HG02973 (cell line): ENCODE measurements around the gene YPEL3.
A peak's percentile ranks its signal among the peaks of the same experiment; 100 is the strongest.

ENCODE experiments used
- ATAC-seq: cut with Tn5 transposase; IDR thresholded peaks from one replicate; pipeline ENCODE4 v1.9.1; 2021; ENCODE audit warnings: moderate library complexity; ENCODE audit not compliant: unreplicated experiment

YPEL3 gene

DNA sequence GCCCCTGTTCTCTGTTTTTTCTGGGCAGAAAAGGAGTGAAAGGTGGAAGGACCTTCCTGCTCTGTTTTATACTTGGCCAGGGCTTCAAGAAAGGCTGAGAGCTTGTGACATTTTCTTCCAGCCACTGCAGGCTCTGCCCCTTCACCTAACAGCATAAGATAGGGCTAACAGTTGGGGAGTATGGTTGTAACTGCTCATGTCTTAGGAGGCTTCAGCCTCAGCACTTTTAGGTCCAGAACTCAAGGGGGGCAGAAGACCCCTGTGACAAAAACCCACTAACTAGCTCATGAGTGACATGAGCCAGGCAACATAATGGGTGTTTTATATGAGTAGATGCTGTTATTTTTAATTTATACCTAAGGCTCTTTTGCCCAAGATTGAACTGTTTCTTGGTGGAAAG lies 25.5 kb downstream of the YPEL3 start:
- no peak for ATAC-seq

DNA sequence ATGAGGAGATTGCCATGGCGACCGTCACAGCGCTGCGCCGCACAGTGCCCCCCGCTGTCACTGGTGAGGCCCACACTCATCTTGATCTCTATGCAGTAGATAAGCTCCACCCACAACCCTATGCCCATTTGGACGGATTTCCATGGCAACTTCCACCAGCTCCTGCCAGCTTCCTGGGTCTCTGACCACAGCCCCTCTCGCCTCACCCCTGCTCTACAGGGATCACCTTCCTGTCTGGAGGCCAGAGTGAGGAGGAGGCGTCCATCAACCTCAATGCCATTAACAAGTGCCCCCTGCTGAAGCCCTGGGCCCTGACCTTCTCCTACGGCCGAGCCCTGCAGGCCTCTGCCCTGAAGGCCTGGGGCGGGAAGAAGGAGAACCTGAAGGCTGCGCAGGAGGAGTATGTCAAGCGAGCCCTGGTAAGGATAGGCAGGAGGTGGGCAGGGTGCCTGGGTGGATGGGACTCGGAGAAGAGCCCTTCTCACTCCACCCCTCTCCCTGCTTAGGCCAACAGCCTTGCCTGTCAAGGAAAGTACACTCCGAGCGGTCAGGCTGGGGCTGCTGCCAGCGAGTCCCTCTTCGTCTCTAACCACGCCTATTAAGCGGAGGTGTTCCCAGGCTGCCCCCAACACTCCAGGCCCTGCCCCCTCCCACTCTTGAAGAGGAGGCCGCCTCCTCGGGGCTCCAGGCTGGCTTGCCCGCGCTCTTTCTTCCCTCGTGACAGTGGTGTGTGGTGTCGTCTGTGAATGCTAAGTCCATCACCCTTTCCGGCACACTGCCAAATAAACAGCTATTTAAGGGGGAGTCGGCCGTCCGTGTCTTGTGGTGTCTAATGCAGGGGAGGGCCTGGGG lies 26.2 kb downstream of the YPEL3 start:
- no peak for ATAC-seq

DNA sequence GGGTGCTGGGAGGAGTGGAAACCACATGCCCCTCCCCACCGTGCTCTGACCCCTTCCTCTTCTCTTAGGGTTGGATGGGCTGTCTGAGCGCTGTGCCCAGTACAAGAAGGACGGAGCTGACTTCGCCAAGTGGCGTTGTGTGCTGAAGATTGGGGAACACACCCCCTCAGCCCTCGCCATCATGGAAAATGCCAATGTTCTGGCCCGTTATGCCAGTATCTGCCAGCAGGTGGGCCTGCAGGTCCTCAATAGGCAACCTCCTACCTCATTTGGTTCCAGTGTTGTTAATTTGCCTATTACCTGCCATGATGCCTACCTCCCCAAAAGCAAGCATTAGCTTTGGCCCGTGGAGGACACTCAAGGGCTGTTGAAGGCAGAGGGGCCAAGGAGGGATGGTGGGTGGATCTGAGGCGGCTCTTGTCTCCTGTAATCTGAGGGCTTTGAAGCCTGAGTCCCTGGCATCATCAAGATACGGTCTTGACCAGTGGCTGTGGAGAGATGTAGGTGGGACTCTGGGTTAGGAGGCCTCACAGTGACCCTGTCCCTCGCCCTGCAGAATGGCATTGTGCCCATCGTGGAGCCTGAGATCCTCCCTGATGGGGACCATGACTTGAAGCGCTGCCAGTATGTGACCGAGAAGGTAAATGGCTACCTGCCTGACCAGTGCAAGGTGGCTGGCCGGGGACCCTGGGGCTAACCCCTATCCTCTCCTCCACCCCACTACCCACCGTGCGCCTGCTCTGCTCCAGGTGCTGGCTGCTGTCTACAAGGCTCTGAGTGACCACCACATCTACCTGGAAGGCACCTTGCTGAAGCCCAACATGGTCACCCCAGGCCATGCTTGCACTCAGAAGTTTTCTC lies 27.0 kb downstream of the YPEL3 start:
- no peak for ATAC-seq

DNA sequence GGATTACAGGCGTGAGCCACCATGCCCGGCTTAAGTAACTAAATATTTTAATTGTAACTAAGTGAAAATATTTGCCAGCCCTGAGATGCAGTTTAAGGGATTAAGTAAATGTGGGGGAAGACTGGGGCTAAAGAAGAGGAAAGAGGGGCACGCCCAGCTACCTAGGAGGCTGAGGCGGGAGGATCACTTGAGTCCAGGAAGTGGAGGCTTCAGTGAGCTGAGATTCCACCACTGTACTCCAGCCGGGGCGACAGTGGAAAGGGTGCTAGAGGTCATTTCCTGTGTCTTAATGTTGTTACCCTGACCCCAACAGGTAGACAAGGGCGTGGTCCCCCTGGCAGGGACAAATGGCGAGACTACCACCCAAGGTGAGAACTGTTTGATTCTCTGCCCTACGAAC lies 27.7 kb downstream of the YPEL3 start:
- no peak for ATAC-seq

DNA sequence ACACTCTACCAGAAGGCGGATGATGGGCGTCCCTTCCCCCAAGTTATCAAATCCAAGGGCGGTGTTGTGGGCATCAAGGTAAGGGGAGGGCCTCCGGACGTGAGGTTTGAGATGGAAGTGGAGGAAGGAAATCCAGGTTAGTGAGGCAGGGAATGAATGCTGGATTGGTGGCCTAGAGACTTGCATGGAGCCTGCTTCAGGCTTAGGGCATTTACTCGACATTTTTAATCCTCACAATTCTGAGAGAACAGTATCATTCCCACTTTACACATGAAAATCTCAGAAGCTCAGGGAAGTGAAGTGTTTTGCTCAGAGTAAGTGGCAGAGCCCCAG lies 28.5 kb downstream of the YPEL3 start:
- ATAC-seq: no peak

DNA sequence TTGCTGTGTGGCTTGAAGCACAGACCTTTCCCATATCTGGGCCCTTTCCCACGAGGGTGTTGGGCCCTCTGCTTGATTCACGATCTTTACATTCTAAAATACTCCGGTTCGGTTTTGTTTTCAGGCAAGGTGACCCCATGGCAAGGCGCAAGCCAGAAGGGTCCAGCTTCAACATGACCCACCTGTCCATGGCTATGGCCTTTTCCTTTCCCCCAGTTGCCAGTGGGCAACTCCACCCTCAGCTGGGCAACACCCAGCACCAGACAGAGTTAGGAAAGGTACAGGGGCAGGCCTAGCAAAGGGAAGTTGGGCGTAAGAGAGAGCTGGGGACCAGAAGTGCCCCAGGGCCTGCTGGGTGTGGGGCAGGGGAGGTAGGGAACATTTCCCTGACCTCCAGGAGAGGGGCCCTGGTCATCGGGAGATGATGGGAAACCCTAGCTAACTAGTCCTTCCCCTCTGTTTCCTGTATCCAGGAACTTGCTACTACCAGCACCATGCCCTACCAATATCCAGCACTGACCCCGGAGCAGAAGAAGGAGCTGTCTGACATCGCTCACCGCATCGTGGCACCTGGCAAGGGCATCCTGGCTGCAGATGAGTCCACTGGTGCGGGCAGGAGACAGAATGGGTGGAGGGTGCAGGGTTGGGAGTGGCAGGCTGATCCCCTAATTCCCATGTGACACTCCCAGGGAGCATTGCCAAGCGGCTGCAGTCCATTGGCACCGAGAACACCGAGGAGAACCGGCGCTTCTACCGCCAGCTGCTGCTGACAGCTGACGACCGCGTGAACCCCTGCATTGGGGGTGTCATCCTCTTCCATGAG lies 29.0 kb downstream of the YPEL3 start:
- no peak for ATAC-seq

DNA sequence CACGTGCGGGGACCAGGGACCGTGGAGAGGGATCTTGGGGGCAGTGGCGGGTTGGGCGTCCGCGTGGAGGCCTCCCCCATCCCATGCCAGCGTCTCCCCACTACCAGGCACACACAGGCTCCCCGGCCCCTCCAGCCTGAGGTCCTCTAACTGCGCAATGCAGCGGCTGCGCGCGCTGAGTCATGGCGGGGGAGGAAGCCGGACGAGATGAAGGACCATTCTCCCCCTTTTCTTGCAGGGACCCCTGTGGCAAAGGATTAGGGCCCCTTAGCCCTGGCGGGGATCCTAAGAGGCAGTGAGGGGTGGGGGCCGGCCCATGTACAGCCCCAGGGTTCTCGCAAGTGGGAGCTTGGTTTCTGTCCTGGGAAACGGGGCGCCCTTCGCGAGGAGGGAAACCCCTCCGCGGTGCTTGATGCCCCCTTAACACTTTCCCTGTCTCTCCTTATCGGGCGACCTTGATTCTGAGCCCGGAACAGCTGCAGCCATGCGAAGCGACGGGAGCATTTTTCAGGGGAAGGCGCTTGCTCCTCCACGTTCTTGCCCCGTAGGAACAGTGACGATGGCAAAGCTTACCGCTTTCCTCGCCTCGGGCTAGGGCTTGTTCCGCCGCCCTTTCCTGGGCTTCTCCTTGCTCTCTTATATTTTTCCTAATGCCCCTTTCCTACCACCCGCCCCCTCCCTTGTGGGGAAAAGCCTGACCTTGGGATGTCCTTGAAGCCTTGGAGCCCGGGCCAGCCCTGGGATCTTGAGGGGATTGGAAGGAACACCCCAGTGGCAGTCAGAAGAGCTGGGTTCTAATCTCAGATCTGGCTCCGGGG lies 29.9 kb downstream of the YPEL3 start:
- no peak for ATAC-seq

DNA sequence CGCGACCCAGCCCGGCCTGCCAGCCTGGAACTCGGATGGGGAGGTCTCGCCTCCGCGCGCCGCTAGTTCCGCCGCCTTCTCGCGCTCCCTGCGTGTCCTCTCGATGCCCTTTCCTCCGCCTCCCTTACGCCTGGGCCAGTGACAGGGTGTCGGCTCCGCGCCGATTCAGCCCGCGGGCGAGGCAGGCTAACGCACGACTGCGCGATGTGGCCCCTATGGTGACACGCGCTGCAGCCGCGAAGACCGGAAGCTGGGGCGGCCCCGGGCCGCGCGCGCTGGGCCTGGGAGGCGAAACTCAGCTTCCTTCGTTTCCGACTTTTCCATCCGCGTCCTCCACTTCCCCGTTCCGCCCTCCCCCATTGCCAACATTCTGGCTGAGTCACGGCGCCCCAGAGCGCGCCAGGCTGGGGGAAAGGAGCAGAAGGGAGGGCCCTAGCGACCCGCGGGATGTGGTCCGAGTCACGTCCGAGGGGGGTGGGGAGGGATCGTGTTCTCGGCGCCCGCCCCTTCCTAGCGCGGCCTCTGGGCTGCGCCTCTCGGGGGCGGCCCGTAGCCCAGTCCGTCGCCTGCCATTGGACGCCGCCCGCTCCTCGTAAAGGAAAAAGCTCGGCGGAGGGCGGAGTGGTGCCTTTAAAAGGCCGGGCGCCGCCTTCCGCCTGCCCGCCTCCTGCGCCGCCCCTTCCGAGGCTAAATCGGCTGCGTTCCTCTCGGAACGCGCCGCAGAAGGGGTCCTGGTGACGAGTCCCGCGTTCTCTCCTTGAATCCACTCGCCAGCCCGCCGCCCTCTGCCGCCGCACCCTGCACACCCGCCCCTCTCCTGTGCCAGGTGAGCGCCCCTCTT lies 30.7 kb downstream of the YPEL3 start, which contains the start of gene ALDOA:
Gene ALDOA (plus strand): TSS at position 659 of the 841 bp plus-strand sequence. CDS start 1,138 bp downstream, outside the sequence.
- ATAC-seq: peak; percentile 65

DNA sequence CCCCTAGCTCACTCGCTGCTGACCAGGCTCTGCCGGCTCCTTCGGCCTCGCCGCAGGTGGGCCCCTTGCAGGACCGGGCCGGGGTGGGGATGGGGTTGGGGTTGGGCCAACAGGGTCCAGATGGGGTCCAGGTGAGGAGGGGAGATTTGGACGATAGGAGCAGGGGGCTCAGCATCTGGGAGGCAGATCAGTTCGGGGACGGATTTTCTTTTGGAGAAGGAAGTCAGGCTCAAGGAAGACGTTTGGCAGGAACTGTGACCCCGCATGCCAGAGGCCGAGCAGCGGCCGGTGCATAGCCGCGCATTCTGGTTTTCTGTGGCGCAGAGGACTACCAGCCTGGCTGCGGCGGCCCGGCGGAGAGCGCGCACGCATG lies 31.3 kb downstream of the YPEL3 start:
- ATAC-seq: no peak

DNA sequence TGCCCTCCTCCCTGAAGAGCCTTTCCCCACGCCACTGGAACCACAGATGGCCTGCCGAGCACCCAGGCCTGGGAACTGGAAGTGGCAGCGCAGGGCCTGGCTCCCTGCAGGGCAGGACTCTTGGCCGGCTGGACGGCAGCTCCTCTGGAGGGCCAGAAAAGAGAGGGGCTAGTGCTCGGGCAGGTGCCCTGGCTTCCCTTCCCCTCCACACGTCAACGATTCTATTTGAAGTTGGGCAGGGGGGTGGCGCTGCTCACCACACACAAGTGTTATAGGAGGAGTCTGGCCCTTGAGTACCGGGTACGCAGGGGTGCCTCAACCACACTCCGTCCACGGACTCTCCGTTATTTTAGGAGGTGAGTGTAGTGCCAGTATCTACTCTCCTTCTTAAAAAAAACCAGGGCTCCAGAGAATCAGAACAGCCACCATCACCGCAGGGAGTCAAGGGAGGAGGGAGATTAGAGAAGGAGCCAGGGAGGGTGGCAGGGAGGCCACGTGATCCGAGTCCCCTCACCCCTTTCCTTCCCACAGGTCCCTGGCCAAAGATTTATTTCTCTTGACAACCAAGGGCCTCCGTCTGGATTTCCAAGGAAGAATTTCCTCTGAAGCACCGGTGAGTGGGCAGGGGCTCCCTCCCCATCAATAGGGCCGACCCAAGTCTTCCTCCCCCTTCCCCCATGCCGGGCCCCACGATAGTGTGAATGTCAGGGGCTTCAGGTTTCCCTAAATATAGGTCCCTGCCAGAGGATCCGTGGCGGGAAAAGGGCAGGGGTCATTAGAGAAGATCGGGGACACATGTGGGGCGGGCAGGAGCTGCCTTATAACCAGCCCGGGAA lies 31.9 kb downstream of the YPEL3 start:
- ATAC-seq: no peak

DNA sequence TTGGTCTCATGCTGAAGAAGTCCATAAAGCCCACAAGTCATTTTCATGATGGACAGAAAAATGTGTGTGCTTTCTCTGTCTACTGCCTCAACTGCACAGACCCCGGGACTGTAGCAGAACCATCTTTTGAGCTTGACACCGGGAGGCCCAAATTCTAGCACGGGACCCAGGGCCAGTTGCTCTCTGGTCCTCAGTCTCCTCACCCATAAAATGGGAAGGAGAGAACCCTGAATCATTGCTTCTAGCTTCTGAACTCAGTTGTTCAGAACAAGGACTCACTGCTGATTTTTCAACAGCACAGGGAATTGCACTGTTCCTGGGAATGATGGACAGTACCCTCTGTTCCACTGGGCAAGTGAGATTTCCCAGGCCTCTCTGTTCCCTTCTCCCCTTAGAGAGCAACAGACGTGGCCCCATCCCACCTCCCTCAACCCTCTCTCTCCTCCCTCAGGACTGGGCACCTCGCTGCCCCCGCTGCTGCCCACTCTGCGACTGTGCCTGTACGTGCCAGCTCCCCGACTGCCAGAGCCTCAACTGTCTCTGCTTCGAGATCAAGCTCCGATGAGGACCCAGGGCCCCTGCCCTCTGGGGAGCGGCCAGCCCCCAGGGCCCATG lies 32.6 kb downstream of the YPEL3 start:
- no peak for ATAC-seq

DNA sequence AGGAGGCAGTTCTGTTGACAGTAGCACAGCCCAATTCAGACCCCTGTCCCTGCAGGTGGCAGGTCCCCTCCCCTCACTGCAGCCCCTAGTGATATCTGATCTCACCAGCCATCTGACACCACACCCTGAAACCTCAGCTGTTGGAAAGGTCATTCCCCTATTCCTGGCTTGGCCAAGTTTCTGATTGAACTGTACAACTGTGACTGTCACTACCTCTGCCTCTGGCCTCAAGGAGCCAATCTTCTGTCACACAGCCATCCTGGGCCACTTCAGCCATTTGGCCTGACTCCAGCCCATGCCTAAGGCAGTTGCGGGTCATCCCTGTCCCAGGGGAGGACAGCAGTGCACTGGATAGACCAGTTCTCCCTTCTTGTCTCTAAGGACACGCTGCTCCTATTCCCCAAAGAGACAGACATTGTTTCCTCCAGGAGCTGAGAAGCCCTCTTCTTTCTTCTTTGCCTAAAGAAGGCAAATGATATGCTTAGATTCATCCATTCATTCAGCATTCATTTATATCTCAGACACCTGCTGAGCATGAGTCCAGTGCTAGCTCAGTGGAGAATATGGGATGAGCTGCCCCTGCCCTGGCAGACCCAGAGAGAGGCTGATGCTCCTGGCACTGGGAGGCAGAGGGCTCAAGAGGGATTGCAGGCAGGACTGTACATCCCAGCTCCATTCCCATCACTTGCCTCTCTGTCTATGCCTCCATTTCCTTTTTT lies 35.0 kb downstream of the YPEL3 start:
- no peak for ATAC-seq

DNA sequence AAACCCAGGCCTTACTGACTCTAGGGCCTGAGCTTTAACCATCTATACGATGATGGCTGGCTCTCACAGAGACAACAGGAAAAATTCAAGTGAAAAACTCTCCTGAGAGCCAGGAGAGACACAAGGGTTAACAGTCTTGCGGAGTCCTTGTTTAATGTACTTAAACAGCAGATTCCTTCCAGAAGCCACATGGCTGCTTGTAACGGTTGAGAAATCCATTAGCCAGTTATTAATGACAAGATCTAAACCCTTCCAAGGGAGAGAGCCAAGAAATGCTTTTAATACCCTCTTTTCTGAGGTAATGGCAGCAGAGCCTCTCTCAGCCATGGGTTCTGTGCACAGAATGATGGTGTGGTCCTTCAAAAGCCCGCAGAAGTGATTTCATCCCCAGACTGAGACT lies 35.7 kb downstream of the YPEL3 start:
- ATAC-seq: no peak

DNA sequence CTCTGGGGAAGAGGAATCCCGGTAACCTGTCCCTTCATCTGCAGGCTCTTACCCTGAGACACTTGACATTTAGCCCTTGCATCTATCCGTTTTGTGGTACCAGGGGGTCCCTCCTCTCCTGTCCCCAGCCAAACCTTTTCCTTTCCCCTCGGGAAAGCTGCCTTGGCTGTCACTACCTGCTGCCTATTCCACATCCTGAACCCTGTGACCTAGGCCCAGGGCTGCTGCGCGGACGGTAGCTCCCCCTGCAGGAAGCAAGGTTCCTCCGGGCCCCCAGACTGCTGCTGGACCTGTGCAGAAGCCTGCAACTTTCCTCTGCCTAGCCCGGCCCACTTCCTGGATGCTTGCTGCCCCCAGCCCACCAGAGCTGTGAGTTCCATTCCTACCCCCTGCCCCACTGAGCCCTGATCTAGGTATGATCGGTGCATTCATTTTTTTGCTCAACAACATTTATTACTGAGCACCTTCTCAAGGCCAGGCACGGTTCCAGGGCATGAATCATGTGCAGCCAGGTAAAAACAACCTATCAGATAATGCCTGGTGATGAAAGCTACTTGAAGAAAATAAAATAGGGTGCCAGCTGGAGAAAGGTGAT lies 41.0 kb downstream of the YPEL3 start:
- no peak for ATAC-seq

DNA sequence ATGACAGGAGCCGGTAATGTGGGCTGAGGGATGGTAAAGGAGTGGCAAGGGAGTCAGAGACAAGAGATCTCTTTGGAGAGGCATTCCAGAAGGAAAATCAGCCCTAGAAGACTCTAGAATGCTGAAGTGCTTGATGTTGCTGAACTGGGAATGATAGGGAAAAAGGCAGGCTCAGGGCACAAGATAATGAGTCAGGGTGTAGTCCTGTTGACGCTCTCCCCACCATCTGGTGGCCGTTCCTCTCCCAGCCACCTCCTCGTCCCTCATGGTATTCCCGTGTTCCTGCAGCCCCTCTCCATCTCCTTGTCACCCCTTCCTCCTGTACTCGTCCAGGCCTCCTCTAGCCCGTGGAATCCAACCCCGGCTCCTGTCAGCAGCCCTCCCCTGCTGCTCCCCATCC lies 41.6 kb downstream of the YPEL3 start:
- ATAC-seq: no peak

DNA sequence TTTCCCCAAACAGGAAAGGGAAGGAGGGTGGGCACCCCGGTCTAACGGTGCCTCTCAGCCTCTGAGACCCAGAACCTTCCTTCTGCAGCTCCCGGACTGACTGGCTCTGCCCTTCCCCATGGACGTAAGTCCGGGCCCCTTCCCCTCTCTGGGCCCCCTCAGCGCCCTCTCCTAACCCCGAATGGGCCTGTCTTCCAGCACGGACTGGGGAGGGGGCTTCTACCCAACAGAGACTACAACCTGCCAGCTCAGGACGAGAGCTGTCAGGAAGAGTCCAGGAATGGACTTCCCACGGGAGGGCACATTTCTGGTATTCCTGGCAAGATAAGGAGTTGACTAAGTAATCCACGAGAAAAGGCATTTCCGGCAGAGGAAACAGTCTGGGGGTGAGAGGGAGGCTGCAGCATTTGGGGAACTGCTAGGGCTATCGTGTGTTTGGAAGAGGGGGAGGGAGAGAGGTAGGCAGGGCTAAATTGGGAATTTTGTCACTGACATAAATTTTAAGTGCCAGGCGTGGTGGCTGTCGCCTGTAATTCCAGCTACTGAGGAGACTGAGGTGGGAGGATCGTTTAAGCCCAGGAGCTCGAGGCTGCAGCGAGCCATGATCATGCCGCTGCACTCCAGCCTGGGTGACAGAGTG lies 42.5 kb downstream of the YPEL3 start:
- ATAC-seq: no peak
